D721Med (cell line): ENCODE data around the gene SETD3.

Experiments
- DNase-seq: peaks from one replicate; pipeline ENCODE4 v3.0.0; 2011; ENCODE audit warnings: low spot score; ENCODE audit not compliant: insufficient read length
- FAIRE-seq: peaks from 2 replicates; lab custom pipeline; 2011; peaks lifted over from hg19 to GRCh38; lab: Jason Lieb, UNC
- CTCF ChIP-seq: IDR thresholded peaks from 2 replicates; pipeline ENCODE4 v1.5.1; 2012; ENCODE audit warnings: mild to moderate bottlenecking, control low read depth; ENCODE audit not compliant: insufficient read depth; ENCODE audit errors: missing control alignments

The SETD3 gene

GRCh38 chr14:99387880-99388279 lies 92.8 kb downstream of the SETD3 start:
- DNase-seq (no peak), FAIRE-seq (no peak)
- no peak for TF ChIP-seq CTCF

GRCh38 chr14:99384450-99385417 lies 95.9 kb downstream of the SETD3 start:
- DNase-seq (no peak), FAIRE-seq (no peak)
- TF ChIP-seq CTCF: no peak

GRCh38 chr14:99383472-99384449 lies 96.9 kb downstream of the SETD3 start:
- FAIRE-seq: no peak
- no peak for DNase-seq
- no peak for TF ChIP-seq CTCF

- no peak for DNase-seq
- FAIRE-seq: no peak
- TF ChIP-seq CTCF: no peak
These were observed 97.7 kb downstream of the SETD3 start for GRCh38 chr14:99382781-99383471.

- no peak for FAIRE-seq
- TF ChIP-seq CTCF: no peak
- DNase-seq: no peak
These were observed 98.6 kb downstream of the SETD3 start for GRCh38 chr14:99382071-99382470.

- TF ChIP-seq CTCF: no peak
- FAIRE-seq: no peak
- no peak for DNase-seq
These were observed 99.0 kb downstream of the SETD3 start for GRCh38 chr14:99381688-99382060.
